AG04450 (cell line): ENCODE measurements around the gene F2RL3. TPM values are rescaled to one million over a fixed set of nuclear protein-coding genes. Genes with fewer than 3 reads are reported as not detected.

Source experiments
- CTCF ChIA-PET: fragments of 300-600, 350-600 bp; formaldehyde crosslinking; extraction: SDS; loops from one replicate; lab custom pipeline; 2022; ENCODE audit warnings: antibody characterized with exemption, inconsistent platforms; lab: Charles Lee
- POLR2A ChIA-PET: fragments of 350-600 bp; formaldehyde crosslinking; extraction: SDS; loops from one replicate; lab custom pipeline; 2021; ENCODE audit warnings: antibody characterized with exemption, inconsistent platforms; lab: Yijun Ruan, JAX
- DNase-seq: peaks from one replicate; pipeline ENCODE4 v3.0.0-alpha.2; 2011; ENCODE audit warnings: low read depth, low spot score
- H3K27ac ChIP-seq: one replicate; pipeline ENCODE4 v1.5.1; 2012; ENCODE audit warnings: low read depth, low read length, control low read depth
- H3K27me3 ChIP-seq: one replicate; pipeline ENCODE4 v1.6.0; 2012; ENCODE audit warnings: low read length; ENCODE audit not compliant: control insufficient read depth, insufficient read depth
- H3K4me3 ChIP-seq: 2 replicates; pipeline ENCODE4 v1.5.1; 2011; ENCODE audit warnings: mild to moderate bottlenecking, low read depth, low read length, control low read depth
- H3K9me3 ChIP-seq: 2 replicates; pipeline ENCODE4 v1.5.1; 2012; ENCODE audit warnings: low read length; ENCODE audit not compliant: control insufficient read depth, insufficient read depth
- CTCF ChIP-seq: IDR thresholded peaks from 2 replicates; pipeline ENCODE4 v1.5.1; 2011; ENCODE audit warnings: low read depth, low read length, control low read depth, inconsistent platforms
- polyA plus RNA-seq: library from polyadenylated mRNA; depleted of rRNA; stranded (reverse); fragments of >200 nt; gene quantifications from 2 replicates; pipeline ENCODE4 v1.2.3, GENCODE V29; 2011

Gene F2RL3
- polyA plus RNA-seq, 1 experiment, result not detected

- no peak for TF ChIP-seq CTCF
- ChIA-PET POLR2A (no interaction called here), CTCF (no interaction called here)
These were observed 10.4 kb upstream of the F2RL3 start for GRCh38 chr19:16878181-16878965.

GRCh38 chr19:16880884-16881554, 7.8 kb upstream of the F2RL3 start:
- H3K27ac ChIP-seq, result no peak overlapping the region
- peaks cover 42% of the 10 kb centered on the region for H3K9me3 ChIP-seq
- ChIA-PET CTCF (no interaction called here), POLR2A (no interaction called here)
- no peak for TF ChIP-seq CTCF
- H3K4me3 ChIP-seq, result no peak overlapping the region
- H3K27me3 ChIP-seq, result no peaks in the 10 kb centered on the region
- no peak for DNase-seq

More at GRCh38 chr19:16878181-16878965, 10.4 kb upstream of the F2RL3 start:
- Histone ChIP-seq H3K9me3 (peaks cover 44% of the 10 kb centered on the region), H3K27me3 (no peaks in the 10 kb centered on the region), H3K4me3 (no peak overlapping the region), H3K27ac (no peak overlapping the region)
- no peak for DNase-seq

GRCh38 chr19:16882146-16882545, 6.7 kb upstream of the F2RL3 start:
- TF ChIP-seq CTCF, result no peak
- H3K4me3 ChIP-seq, result no peak overlapping the region
- ChIA-PET POLR2A (no interaction called here), CTCF (no interaction called here)
- no peak for DNase-seq
- H3K9me3 ChIP-seq, result peaks cover 39% of the 10 kb centered on the region
- H3K27ac ChIP-seq, result no peak overlapping the region
- no peaks in the 10 kb centered on the region for H3K27me3 ChIP-seq

- DNase-seq, result no peak
- H3K9me3 ChIP-seq, result peaks cover 39% of the 10 kb centered on the region
- CTCF ChIA-PET, result no interaction called here
- H3K27ac ChIP-seq, result no peak overlapping the region
- no peaks in the 10 kb centered on the region for H3K27me3 ChIP-seq
- TF ChIP-seq CTCF, result no peak
- H3K4me3 ChIP-seq, result no peak overlapping the region
- POLR2A ChIA-PET, result no interaction called here
These were observed 5.3 kb upstream of the F2RL3 start for GRCh38 chr19:16883522-16883921.

- Histone ChIP-seq H3K27me3 (no peaks in the 10 kb centered on the region), H3K4me3 (no peak overlapping the region), H3K9me3 (peaks cover 33% of the 10 kb centered on the region), H3K27ac (no peak overlapping the region)
- TF ChIP-seq CTCF, result no peak
- CTCF ChIA-PET, result no interaction called here
- DNase-seq, result no peak
- POLR2A ChIA-PET, result no interaction called here
These were observed 3.6 kb upstream of the F2RL3 start for GRCh38 chr19:16885166-16885565.
